Measurements from ENCODE around the gene AK8.

DNA sequence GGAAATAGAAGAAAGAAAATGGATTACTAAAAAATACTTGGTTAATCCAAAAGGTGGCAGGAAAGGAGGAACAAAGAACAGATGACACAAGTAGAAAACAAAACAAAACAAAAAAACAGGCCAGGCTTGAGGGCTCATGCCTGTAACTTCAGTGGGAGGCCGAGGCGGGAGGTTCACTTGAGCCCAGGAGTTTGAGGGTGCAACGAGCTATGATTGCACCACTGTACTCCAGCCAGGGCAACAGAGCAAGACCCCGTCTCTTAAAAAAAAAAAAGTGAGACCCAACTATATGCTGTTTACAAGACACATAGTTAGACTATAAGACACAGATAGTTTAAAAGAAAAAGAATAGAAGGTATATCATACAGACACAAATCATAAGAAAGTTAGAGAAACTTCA lies 59.5 kb downstream of the AK8 start:
- TF ChIP-seq CTCF (IDR thresholded peaks at IDR 0.05; ENCODE audit: insufficient read depth, low read length, poor library complexity, severe bottlenecking) (no peak), EZH2phosphoT487 (conservative IDR thresholded peaks at IDR 0.05; ENCODE audit: low read length) (no peak)
